HepG2 (cell line): ENCODE results near the gene FANK1. TPM values are rescaled to one million over a fixed set of nuclear protein-coding genes. Genes with fewer than 3 reads are reported as not detected.

ENCODE experiments used
- ATAC-seq: fragments of 200-7000 bp; cut with Tn5 transposase; 3 replicates; pipeline ENCODE4 v1.9.1; 2020; ENCODE audit warnings: mild to moderate bottlenecking, moderate library complexity
- BruUV-seq: library from RNA; stranded (reverse); fragments of 400-500 nt; replicated peaks from 2 replicates; lab custom pipeline; 2021; lab: Mats Ljungman, UMichigan
- CTCF ChIA-PET: fragments of 300-600 bp; formaldehyde crosslinking; extraction: SDS; loops from one replicate; lab custom pipeline; 2021; ENCODE audit warnings: low total read pairs, inconsistent platforms, low intra/inter-chr PET ratio; lab: Yijun Ruan, JAX
- POLR2A ChIA-PET: fragments of 350-600 bp; sonication (Branson Sonifier 250); formaldehyde crosslinking; loops from one replicate; lab custom pipeline; 2020; ENCODE audit warnings: antibody characterized with exemption, inconsistent platforms; lab: Yijun Ruan, JAX
- DNase-seq: peaks from one replicate; pipeline ENCODE4 v3.0.0-alpha.2; 2015; ENCODE audit warnings: low spot score
- FAIRE-seq: peaks from 3 replicates; lab custom pipeline; 2011; peaks lifted over from hg19 to GRCh38; lab: Jason Lieb, UNC
- H2AFZ ChIP-seq: one replicate; pipeline ENCODE4 v1.6.1; 2011; ENCODE audit warnings: low read length, inconsistent platforms
- H3K27ac ChIP-seq: fragments of 300-600 bp; 3 replicates; pipeline ENCODE4 v1.8.0; 2011; ENCODE audit warnings: mixed run types, mild to moderate bottlenecking, mixed read lengths, low read length, inconsistent platforms; ENCODE audit not compliant: insufficient read depth; ENCODE audit errors: extremely low read length
- H3K27me3 ChIP-seq, 2 experiments: fragments of 200-600 bp in 1 of 2; 2 replicates in 1 of 2; 3 replicates in 1 of 2; pipeline versions ENCODE4 v1.6.0 to v1.8.0; 2011; ENCODE audit warnings: low read length in 2 of 2, mild to moderate bottlenecking in 2 of 2, moderate library complexity in 2 of 2, inconsistent platforms in 1 of 2; ENCODE audit not compliant: insufficient read depth in 2 of 2, control insufficient read depth in 1 of 2
- H3K36me3 ChIP-seq, 2 experiments: fragments of 200-600 bp in 1 of 2; replicated peaks in 1 of 2; 2 replicates in 1 of 2; 3 replicates in 1 of 2; pipeline versions ENCODE4 v1.5.1 to v1.8.0; 2011; ENCODE audit warnings: low read length in 2 of 2, inconsistent platforms in 1 of 2; ENCODE audit not compliant: insufficient read depth in 2 of 2, control insufficient read depth in 1 of 2
- H3K4me1 ChIP-seq: 2 replicates; pipeline ENCODE4 v1.5.1; 2012; ENCODE audit warnings: low read length, inconsistent platforms; ENCODE audit not compliant: insufficient read depth
- H3K4me2 ChIP-seq: 2 replicates; pipeline ENCODE4 v1.6.0; 2011; ENCODE audit warnings: low read depth, low read length, inconsistent platforms
- H3K4me3 ChIP-seq, 3 experiments: fragments of 200-600 bp in 1 of 3; sonication (generic), shearing (Covaris generic) in 1 of 3; replicated peaks in 1 of 3; 2 replicates each; pipeline ENCODE4 v1.5.1; 2011 to 2016; ENCODE audit warnings: low read length in 3 of 3, inconsistent platforms in 2 of 3, low read depth in 2 of 3, mild to moderate bottlenecking in 2 of 3, control low read depth in 1 of 3, mixed read lengths in 1 of 3; ENCODE audit not compliant: insufficient read depth in 1 of 3
- H3K79me2 ChIP-seq: one replicate; pipeline ENCODE4 v1.6.1; 2011; ENCODE audit warnings: low read length, inconsistent platforms; ENCODE audit not compliant: insufficient read depth
- H3K9ac ChIP-seq: 2 replicates; pipeline ENCODE4 v1.6.0; 2011; ENCODE audit warnings: mild to moderate bottlenecking, low read depth, low read length, inconsistent platforms; ENCODE audit not compliant: insufficient read depth
- H3K9me3 ChIP-seq: 2 replicates; pipeline ENCODE4 v1.5.1; 2012; ENCODE audit warnings: mild to moderate bottlenecking, low read length
- H4K20me1 ChIP-seq: 2 replicates; pipeline ENCODE4 v1.6.0; 2011; ENCODE audit warnings: inconsistent platforms, mild to moderate bottlenecking, low read length, moderate library complexity; ENCODE audit not compliant: insufficient read depth
- CHD2 ChIP-seq: IDR thresholded peaks from 2 replicates; pipeline ENCODE4 v1.6.1; 2011; ENCODE audit warnings: low read depth, low read length, improper control_type of control experiment
- GFI1 ChIP-seq: sonication (generic); formaldehyde crosslinking; IDR thresholded peaks from 2 replicates; pipeline ENCODE4 v1.5.0; 2020; ENCODE audit warnings: missing genetic modification reagents, mild to moderate bottlenecking, borderline replicate concordance
- GZF1 ChIP-seq: sonication (generic); formaldehyde crosslinking; IDR thresholded peaks from 2 replicates; pipeline ENCODE4 v1.5.1; 2020; ENCODE audit warnings: mild to moderate bottlenecking, missing genetic modification reagents
- HNRNPL ChIP-seq: fragments of 200-400 bp; formaldehyde crosslinking; IDR thresholded peaks from 2 replicates; pipeline ENCODE4 v1.6.1; 2017; ENCODE audit warnings: mild to moderate bottlenecking, low read depth, low read length
- KDM5B ChIP-seq: sonication (generic); formaldehyde crosslinking; IDR thresholded peaks from 2 replicates; pipeline ENCODE4 v1.4.0; 2020; ENCODE audit warnings: missing genetic modification reagents, mild to moderate bottlenecking, borderline replicate concordance
- MAFG ChIP-seq: sonication (generic); formaldehyde crosslinking; IDR thresholded peaks from 2 replicates; pipeline ENCODE4 v1.5.1; 2020; ENCODE audit warnings: mild to moderate bottlenecking, missing genetic modification reagents
- PHF5A ChIP-seq: IDR thresholded peaks from one replicate; pipeline ENCODE4 v1.6.1; 2018; ENCODE audit warnings: low read depth, missing genetic modification reagents; ENCODE audit not compliant: unreplicated experiment
- SALL2 ChIP-seq: sonication (generic); formaldehyde crosslinking; IDR thresholded peaks from 2 replicates; pipeline ENCODE4 v1.8.1; 2023; ENCODE audit warnings: mild to moderate bottlenecking, missing genetic modification reagents, inconsistent platforms
- SOX6 ChIP-seq, 2 experiments: fragments of 450-650 bp in 1 of 2; sonication (generic) in 1 of 2; formaldehyde crosslinking in 1 of 2; IDR thresholded peaks; 2 replicates each; pipeline versions ENCODE4 v1.4.0 to v1.6.1; 2017 to 2020; ENCODE audit warnings: antibody characterized with exemption in 1 of 2, mild to moderate bottlenecking in 1 of 2, missing genetic modification reagents in 1 of 2
- TAF15 ChIP-seq: fragments of 200-400 bp; formaldehyde crosslinking; IDR thresholded peaks from one replicate; pipeline ENCODE4 v1.6.1; 2018; ENCODE audit warnings: mild to moderate bottlenecking, low read depth, low read length; ENCODE audit not compliant: poor library complexity, severe bottlenecking
- TGIF2 ChIP-seq: IDR thresholded peaks from 2 replicates; pipeline ENCODE4 v1.6.1; 2016; ENCODE audit warnings: control low read depth, missing compliant biosample characterization
- YEATS2 ChIP-seq: sonication (generic); formaldehyde crosslinking; IDR thresholded peaks from 2 replicates; pipeline ENCODE4 v1.4.0; 2020; ENCODE audit warnings: missing genetic modification reagents, borderline replicate concordance
- ZFP1 ChIP-seq: IDR thresholded peaks from 2 replicates; pipeline ENCODE4 v1.6.1; 2016
- ZFP82 ChIP-seq: sonication (generic); formaldehyde crosslinking; IDR thresholded peaks from 2 replicates; pipeline ENCODE4 v1.5.1; 2020; ENCODE audit warnings: mild to moderate bottlenecking, missing genetic modification reagents, borderline replicate concordance
- ZKSCAN8 ChIP-seq: IDR thresholded peaks from 2 replicates; pipeline ENCODE4 v1.6.1; 2016; ENCODE audit warnings: borderline replicate concordance, missing genetic modification reagents, missing compliant biosample characterization
- ZNF562 ChIP-seq: sonication (generic); formaldehyde crosslinking; IDR thresholded peaks from 2 replicates; pipeline ENCODE4 v1.8.0; 2022; ENCODE audit warnings: missing genetic modification reagents, borderline replicate concordance
- ZNF772 ChIP-seq: sonication (generic); formaldehyde crosslinking; IDR thresholded peaks from 2 replicates; pipeline ENCODE4 v1.5.0; 2020; ENCODE audit warnings: mild to moderate bottlenecking, missing genetic modification reagents
- WGBS: methylation state at CpG from one replicate; pipeline ENCODE4 v1.1.6; 2017; ENCODE audit warnings: low lambda C conversion rate; 5-methylcytosine and 5-hydroxymethylcytosine counted together
- in situ Hi-C: cut with HindIII; loops from 2 replicates; pipeline ENCODE4 v1.10.0; 2017; ENCODE audit warnings: low pct_unique_long_range_greater_than_20kb; ENCODE audit not compliant: extremely low pct_ligation_motif_present
- intact Hi-C: fragments of 100-400 bp; cut with micrococcal nuclease; formaldehyde crosslinking; loops from one replicate; pipeline ENCODE4 v1.10.0; 2022; ENCODE audit not compliant: unreplicated experiment
- polyA plus RNA-seq, 8 experiments: library from polyadenylated mRNA; depleted of rRNA in 3 of 8; stranded (reverse) in 7 of 8; unstranded in 1 of 8; fragments of >200 nt; fragmentation: Illumina TruSeq in 4 of 8; extraction: Trizol in 4 of 8; gene quantifications; 2 replicates each; pipeline versions ENCODE4 v1.2.1 to v1.2.3, GENCODE V29; 2011 to 2016; ENCODE audit warnings: low read depth in 4 of 8, missing spikeins in 1 of 8, mixed read lengths in 1 of 8; ENCODE audit not compliant: insufficient read depth in 1 of 8
- total RNA-seq, 5 experiments: library from RNA; depleted of rRNA; stranded (reverse); fragments of >200 nt; fragmentation: Illumina TruSeq; extraction: Trizol; gene quantifications; 2 replicates each; pipeline ENCODE4 v1.2.3, GENCODE V29; 2016; ENCODE audit warnings: low read depth in 1 of 5
- TF ChIP-seq, protein P1 (sequence below): IDR thresholded peaks from 2 replicates; pipeline ENCODE4 v1.6.1; 2012; ENCODE audit warnings: low read depth, low read length, improper control_type of control experiment

FANK1 gene
- total and polyA plus RNA-seq, 2 of the 13 experiments (the other 11 are each of a cell fraction or from before 2014, with no cell fraction given) = 0.22 TPM; not detected in 1

DNA sequence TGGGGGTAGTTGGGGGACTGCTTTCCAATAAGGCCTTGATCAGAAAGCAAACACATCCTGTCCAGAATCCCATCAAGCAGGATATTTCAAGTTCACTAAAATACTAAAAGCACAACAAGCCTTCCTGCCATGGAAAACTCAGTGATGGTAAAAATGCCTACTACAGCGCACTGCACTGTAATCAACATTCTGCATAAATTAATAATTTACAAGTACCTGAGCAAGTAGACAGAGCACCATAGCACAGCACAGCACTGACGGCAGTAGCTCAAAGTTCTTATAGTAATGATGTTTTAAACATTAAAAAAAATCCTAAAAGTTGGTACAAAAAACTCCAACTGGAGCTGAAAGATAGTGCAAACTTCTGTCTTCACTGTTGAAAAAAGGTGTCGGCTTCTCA is 120.5 kb downstream of the FANK1 start:
- TF ChIP-seq SOX6 (IDR thresholded peaks at IDR 0.05) = no peak
- TF ChIP-seq SOX6 (CRISPR knock-in tag; IDR thresholded peaks at IDR 0.05) = no peak
- TF ChIP-seq ZNF772 (CRISPR knock-in tag) = no peak
- TF ChIP-seq ZFP1 = no peak
- TF ChIP-seq, all 625 proteins: peak for 0
- peaks cover 0 to 2% of the 10 kb centered on the region in 2 experiments; a peak in 2 of 5 replicates for H3K27me3 ChIP-seq
- BruUV-seq = no TSS peak
- POLR2A ChIA-PET = no interaction called here
- WGBS = 3% methylated on average over 3 of the region's 3 CpGs
- no peak overlapping the region for H2AFZ ChIP-seq
- CTCF ChIA-PET = no interaction called here
- H3K4me2 ChIP-seq = no peak overlapping the region
- H3K27ac ChIP-seq = no peak overlapping the region
- FAIRE-seq (no peak), DNase-seq (no peak), ATAC-seq (no peak)
- H3K9me3 ChIP-seq = no peaks in the 10 kb centered on the region
- H3K36me3 ChIP-seq = no peaks in the 10 kb centered on the region
- H3K4me3 ChIP-seq = no peak overlapping the region
- no peaks in the 10 kb centered on the region for H3K79me2 ChIP-seq
- H3K9ac ChIP-seq = no peak overlapping the region
- in situ Hi-C loops (no loop called here), intact Hi-C loops (no loop called here)
- no peaks in the 10 kb centered on the region for H4K20me1 ChIP-seq
- H3K4me1 ChIP-seq = no peaks in the 10 kb centered on the region

DNA sequence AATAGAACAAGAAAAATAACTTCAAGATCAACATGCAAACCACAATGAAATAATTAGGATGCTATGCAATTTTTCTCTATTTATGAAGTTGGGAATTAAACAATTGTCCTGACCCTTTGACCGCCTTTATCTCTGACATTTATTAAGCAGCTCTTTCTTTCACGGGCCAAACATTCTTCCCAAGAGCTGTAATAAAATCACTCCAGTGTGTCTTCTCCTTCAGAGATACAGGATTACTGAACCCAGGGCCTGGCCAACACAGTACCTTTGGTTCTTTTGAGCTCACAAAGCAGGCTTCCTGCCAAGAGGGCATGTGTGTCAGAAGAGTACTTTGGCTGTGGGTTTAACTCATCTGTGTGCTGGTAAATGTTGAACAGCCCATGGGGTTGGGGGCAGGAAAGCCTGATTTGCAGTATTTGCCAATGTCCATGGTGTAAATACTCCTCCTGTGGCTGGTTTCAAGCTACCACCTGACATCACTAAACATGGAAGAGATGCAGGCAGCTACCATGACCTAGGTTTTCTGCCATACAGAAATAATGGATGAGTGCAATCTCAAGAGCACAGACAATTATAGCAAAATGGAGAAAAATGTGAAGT is 121.7 kb downstream of the FANK1 start:
- no peak for FAIRE-seq
- BruUV-seq = no TSS peak
- DNase-seq = no peak
- H3K27ac ChIP-seq = no peak overlapping the region
- in situ Hi-C loops (no loop called here), intact Hi-C loops (no loop called here)
- no peak overlapping the region for H3K4me2 ChIP-seq
- no peak overlapping the region for H3K9ac ChIP-seq
- H2AFZ ChIP-seq = no peak overlapping the region
- 16% methylated on average over 2 of the region's 2 CpGs for WGBS
- no peaks in the 10 kb centered on the region for H3K36me3 ChIP-seq
- no peak overlapping the region for H3K4me3 ChIP-seq
- no peak for ATAC-seq
- POLR2A ChIA-PET = no interaction called here
- CTCF ChIA-PET = no interaction called here
- no peaks in the 10 kb centered on the region for H4K20me1 ChIP-seq
- peaks cover 0 to 2% of the 10 kb centered on the region in 2 experiments; a peak in 2 of 5 replicates for H3K27me3 ChIP-seq
- no peaks in the 10 kb centered on the region for H3K4me1 ChIP-seq
- H3K79me2 ChIP-seq = no peaks in the 10 kb centered on the region
- H3K9me3 ChIP-seq = no peaks in the 10 kb centered on the region
- TF ChIP-seq CHD2 (no peak), SALL2 (CRISPR knock-in tag) (no peak), TAF15 (no peak), YEATS2 (CRISPR knock-in tag) (no peak), ZNF562 (no peak), KDM5B (no peak), GZF1 (CRISPR knock-in tag) (no peak), GFI1 (CRISPR knock-in tag) (no peak), ZFP82 (no peak), TGIF2 (no peak), PHF5A (CRISPR knock-in tag) (no peak), MAFG (CRISPR knock-in tag) (no peak), HNRNPL (no peak), ZKSCAN8 (CRISPR knock-in tag) (no peak)
- TF ChIP-seq, protein P1, sequence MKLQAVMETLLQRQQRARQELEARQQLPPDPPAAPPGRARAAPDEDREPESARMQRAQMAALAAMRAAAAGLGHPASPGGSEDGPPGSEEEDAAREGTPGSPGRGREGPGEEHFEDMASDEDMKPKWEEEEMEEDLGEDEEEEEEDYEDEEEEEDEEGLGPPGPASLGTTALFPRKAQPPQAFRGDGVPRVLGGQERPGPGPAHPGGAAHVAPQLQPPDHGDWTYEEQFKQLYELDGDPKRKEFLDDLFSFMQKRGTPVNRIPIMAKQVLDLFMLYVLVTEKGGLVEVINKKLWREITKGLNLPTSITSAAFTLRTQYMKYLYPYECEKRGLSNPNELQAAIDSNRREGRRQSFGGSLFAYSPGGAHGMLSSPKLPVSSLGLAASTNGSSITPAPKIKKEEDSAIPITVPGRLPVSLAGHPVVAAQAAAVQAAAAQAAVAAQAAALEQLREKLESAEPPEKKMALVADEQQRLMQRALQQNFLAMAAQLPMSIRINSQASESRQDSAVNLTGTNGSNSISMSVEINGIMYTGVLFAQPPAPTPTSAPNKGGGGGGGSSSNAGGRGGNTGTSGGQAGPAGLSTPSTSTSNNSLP = no peak
